GM12801 (cell line): ENCODE results near the gene LDLRAD4.

Experiments used
- CTCF ChIP-seq: IDR thresholded peaks from one replicate; pipeline ENCODE4 v1.5.1; 2011; ENCODE audit warnings: control low read depth; ENCODE audit not compliant: insufficient read length; ENCODE audit errors: extremely low read depth

Gene LDLRAD4

DNA sequence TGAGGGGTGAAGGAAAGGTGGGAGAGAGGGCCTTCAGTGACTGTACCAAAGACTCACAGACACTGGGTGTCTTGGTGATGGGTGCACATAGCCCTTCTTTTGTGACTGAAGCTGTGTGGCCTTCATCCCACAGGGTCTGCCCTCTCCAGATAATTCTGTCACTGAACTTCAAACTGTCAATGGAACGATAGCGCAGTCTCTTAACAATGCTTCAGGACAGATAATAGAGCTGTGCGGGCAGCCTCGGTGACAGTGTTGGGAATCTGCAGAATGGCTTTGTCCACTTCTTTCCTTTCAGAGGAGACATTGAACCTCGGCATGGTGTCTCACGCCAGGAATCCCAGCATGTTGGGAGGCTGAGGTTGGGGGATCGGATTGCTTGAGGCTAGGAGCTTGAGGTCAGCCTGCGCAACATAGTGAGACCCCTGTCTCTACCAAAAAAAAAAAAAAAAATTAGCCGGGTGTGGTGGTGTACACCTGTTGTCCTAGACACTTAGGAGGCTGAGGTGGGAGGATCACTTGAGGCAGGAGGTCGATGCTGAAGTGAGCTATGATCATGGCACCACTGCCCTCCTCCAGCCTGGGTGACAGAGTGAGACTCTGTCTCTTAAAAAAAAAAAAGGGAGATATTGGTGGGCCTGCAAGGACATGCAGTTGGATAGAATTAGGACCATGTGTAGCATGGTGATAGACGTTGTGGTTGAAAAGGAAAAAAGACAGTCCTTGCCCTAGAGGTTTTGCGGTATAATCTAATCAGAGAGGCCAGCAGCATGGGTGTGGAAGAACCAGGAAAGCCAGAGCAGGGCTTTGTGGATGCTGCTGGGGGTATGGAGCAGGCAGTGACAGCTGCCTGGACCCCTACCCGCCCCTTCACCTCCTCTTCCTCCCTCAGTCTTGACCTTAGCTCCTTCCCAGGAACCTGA lies 91.4 kb downstream of the LDLRAD4 start:
- TF ChIP-seq CTCF: no peak

- no peak for TF ChIP-seq CTCF
Observed at GRCh38 chr18:13311193-13311592, 92.6 kb downstream of the LDLRAD4 start.

DNA sequence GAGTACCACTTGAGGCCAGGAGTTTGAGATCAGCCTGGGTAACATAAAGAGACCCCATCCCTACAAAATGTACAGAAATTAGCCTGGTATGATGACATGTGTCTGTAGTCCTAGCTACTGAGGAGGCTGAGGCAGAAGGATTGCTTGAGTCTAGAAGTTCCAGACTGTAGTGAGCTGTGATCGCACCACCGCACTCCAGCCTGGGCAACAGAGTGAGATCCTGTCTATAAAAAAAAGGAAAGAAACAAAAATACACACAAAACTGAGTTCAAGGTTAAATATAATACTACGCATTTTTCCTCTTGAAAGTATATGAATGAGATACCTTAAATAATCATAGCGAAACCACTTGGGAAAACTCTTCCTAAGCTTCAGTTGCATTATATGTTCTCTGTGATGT lies 94.0 kb downstream of the LDLRAD4 start:
- TF ChIP-seq CTCF: no peak

DNA sequence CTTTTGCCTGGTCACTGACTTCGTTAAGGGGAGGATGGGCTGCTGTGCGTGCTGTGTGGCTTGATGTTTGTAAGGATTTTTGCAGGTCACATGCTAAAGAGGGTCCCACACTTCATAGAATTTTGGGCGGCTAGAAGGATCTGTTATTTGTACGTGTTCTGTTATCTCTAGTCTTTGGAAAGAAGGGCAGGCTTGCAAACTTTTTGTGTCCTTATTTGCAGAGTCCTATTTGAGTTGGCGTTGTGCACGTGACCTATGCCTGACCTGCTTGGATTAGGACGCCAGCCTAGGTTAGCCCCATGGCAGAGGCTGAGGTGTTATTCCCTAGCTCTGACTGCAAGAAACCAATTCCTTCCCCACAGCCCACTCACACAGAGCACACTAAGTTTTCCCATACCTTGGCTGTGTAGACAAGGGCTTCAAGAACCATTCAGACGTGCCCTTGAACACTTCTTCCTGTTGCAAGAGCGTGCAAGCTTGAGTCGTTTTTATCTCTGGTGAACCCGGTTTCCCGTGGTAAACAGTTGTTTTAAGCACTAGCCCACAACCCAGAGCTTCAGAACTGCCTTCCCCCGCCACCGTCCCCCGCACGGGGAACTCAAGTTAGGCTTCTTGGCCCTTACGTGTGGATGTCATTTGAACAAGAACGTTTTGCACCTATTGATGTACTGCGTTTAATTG lies 94.6 kb downstream of the LDLRAD4 start:
- no peak for TF ChIP-seq CTCF

- TF ChIP-seq CTCF: no peak
Observed at GRCh38 chr18:13315000-13315399, 96.4 kb downstream of the LDLRAD4 start.

DNA sequence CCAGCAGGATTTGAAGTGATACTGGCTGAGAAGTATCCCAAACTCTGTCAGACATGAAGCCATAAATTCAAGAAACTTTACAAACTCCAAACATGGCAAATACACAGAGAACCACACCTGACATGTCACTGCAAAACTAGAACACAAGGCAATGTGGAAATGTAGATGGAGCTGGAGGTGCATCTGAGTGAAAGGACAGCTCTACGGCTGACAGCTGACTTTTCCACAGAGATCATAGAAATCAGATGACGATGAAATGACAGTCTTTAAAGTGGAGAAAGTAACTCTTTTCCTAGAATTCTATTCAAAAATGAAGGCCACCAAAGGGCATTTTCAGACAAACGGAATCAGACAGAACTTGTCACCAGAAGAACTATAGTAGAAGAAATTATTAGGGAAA lies 97.5 kb downstream of the LDLRAD4 start:
- no peak for TF ChIP-seq CTCF

GRCh38 chr18:13317801-13318200 lies 99.2 kb downstream of the LDLRAD4 start:
- TF ChIP-seq CTCF: no peak
